Mucosa of descending colon (tissue), 3 donors: ENCODE data around the gene DNAH11. TPM values are rescaled to one million over a fixed set of nuclear protein-coding genes. Genes with fewer than 3 reads are reported as not detected.
A peak's percentile ranks its signal among the peaks of the same experiment; 100 is the strongest.

Experiments
- ATAC-seq: fragments of 200-7000 bp; cut with Tn5 transposase; one replicate; pipeline ENCODE4 v1.9.1; 2020; ENCODE audit warnings: mild to moderate bottlenecking, moderate library complexity
- DNase-seq, 3 donors: peaks; one replicate each; pipeline ENCODE4 v3.0.0-alpha.2; 2020
- H3K36me3 ChIP-seq: fragments of 200-600 bp; one replicate; pipeline ENCODE4 v1.8.0; 2021; ENCODE audit warnings: low read depth, mild to moderate bottlenecking
- H3K4me1 ChIP-seq: fragments of 200-600 bp; one replicate; pipeline ENCODE4 v1.8.0; 2021; ENCODE audit warnings: low read depth, mild to moderate bottlenecking
- H3K4me3 ChIP-seq: fragments of 200-600 bp; one replicate; pipeline ENCODE4 v1.8.0; 2021; ENCODE audit warnings: mild to moderate bottlenecking
- H3K9me3 ChIP-seq: fragments of 200-600 bp; one replicate; pipeline ENCODE4 v1.8.0; 2021; ENCODE audit warnings: mild to moderate bottlenecking
- CTCF ChIP-seq: fragments of 200-600 bp; IDR thresholded peaks from one replicate; pipeline ENCODE4 v1.8.0; 2022; ENCODE audit warnings: antibody characterized with exemption, mild to moderate bottlenecking
- intact Hi-C, 2 donors: fragments of 100-400 bp; cut with DNase I in 1 of 2; cut with micrococcal nuclease in 1 of 2; formaldehyde crosslinking; loops; one replicate each; pipeline versions ENCODE4 v1.11.0 to v1.11.1; 2022; cut with DNase I, micrococcal nuclease
- total RNA-seq, 3 donors: library from RNA; stranded (reverse); fragmentation: NEBNext Ultra II Directional in 2 of 3; extraction: Animal tissue kit (Norgen Biotek cat#: 25700) in 2 of 3; gene quantifications; one replicate each; pipeline versions ENCODE4 v1.2.1 to v1.2.4, GENCODE V29; 2021 to 2023
- donor health status: DM: no; HTN: no; CAD: no; lungs with moderate emphysema.
- donor health status: DM: no; HTN: no; CAD: no.
- donor health status: DM: no; HTN: yes; CAD: no.

DNAH11 gene
- total RNA-seq, 3 donors from 2014 or later, result 0.02 to 0.47 (median 0.03) TPM

GRCh38 chr7:21762469-21762868, 219.6 kb downstream of the DNAH11 start:
- ATAC-seq, result no peak
- intact Hi-C loops, result no loop called here
- no peaks in the 10 kb centered on the region for H3K9me3 ChIP-seq
- no peaks in the 10 kb centered on the region for H3K4me1 ChIP-seq
- no peak for TF ChIP-seq CTCF
- no peak overlapping the region for H3K4me3 ChIP-seq
- no peaks in the 10 kb centered on the region for H3K36me3 ChIP-seq
- DNase-seq, result no peak

GRCh38 chr7:21763818-21764217, 221.0 kb downstream of the DNAH11 start:
- no peak for ATAC-seq
- intact Hi-C loops, result no loop called here

GRCh38 chr7:21766218-21766617, 223.4 kb downstream of the DNAH11 start:
- intact Hi-C loops, result no loop called here
- ATAC-seq, result no peak
- no peak for TF ChIP-seq CTCF

More at GRCh38 chr7:21763818-21764217, 221.0 kb downstream of the DNAH11 start:
- no peaks in the 10 kb centered on the region for H3K9me3 ChIP-seq
- no peaks in the 10 kb centered on the region for H3K4me1 ChIP-seq
- H3K4me3 ChIP-seq, result no peak overlapping the region
- DNase-seq, result no peak
- TF ChIP-seq CTCF, result no peak
- no peaks in the 10 kb centered on the region for H3K36me3 ChIP-seq

DNA sequence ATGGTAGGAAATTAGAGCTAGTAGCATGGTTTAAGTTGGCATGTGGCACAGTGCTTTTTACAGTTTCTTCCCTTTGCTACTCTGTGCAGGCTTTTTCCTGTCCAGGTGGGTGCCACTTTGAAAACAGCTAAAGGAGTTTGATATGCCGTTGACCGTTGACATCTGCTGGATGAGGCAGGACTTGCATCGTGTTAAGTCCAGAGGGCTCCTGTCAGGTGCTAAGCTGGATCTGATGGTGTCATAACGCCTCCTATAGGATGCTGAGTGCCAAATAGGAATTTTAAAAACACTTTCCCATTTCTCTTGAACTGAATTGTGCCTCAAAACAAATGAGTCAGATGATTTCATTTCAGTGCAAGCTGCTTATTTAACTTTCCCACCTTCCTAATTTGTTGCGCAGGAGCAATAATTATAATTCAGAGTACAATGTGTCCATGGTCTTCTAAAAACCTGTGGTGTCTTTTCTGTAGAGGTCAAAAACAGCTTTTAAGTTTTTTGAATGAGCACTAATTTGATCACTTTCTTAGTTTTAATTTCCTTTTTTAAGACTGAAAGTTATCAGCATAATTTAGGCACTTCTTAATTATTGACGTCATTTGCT, 224.6 kb downstream of the DNAH11 start:
- ATAC-seq (peak; percentile 72), DNase-seq (peak in 1 of 3 donors; percentile 13)
- TF ChIP-seq CTCF, result no peak
- Histone ChIP-seq H3K36me3 (no peaks in the 10 kb centered on the region), H3K4me1 (no peaks in the 10 kb centered on the region), H3K9me3 (no peaks in the 10 kb centered on the region), H3K4me3 (no peak overlapping the region)
- intact Hi-C loops, result no loop called here

More at GRCh38 chr7:21766218-21766617, 223.4 kb downstream of the DNAH11 start:
- Histone ChIP-seq H3K4me3 (no peak overlapping the region), H3K36me3 (no peaks in the 10 kb centered on the region), H3K4me1 (no peaks in the 10 kb centered on the region), H3K9me3 (no peaks in the 10 kb centered on the region)
- no peak for DNase-seq

GRCh38 chr7:21768279-21768678, 225.4 kb downstream of the DNAH11 start:
- intact Hi-C loops, result no loop called here
- no peaks in the 10 kb centered on the region for H3K9me3 ChIP-seq
- TF ChIP-seq CTCF, result no peak

GRCh38 chr7:21771266-21771665, 228.4 kb downstream of the DNAH11 start:
- no peaks in the 10 kb centered on the region for H3K36me3 ChIP-seq
- no peak for TF ChIP-seq CTCF
- no peak overlapping the region for H3K4me3 ChIP-seq
- no peaks in the 10 kb centered on the region for H3K4me1 ChIP-seq
- DNase-seq (no peak), ATAC-seq (no peak)
- no peaks in the 10 kb centered on the region for H3K9me3 ChIP-seq
- intact Hi-C loops, result no loop called here

More at GRCh38 chr7:21768279-21768678, 225.4 kb downstream of the DNAH11 start:
- H3K36me3 ChIP-seq, result no peaks in the 10 kb centered on the region
- DNase-seq (no peak), ATAC-seq (no peak)
- H3K4me3 ChIP-seq, result no peak overlapping the region
- no peaks in the 10 kb centered on the region for H3K4me1 ChIP-seq
